Endothelial cell of umbilical vein (primary cell): Measurements from ENCODE around the gene SUPT3H.

Experiments
- CTCF ChIP-seq, 2 donors: IDR thresholded peaks; 1 replicate in 1 of 2; 2 replicates in 1 of 2; pipeline ENCODE4 v1.5.1; 2011; ENCODE audit warnings: low read length in 2 of 2, mild to moderate bottlenecking in 2 of 2, moderate library complexity in 2 of 2, control low read depth in 1 of 2, inconsistent platforms in 1 of 2, low read depth in 1 of 2; ENCODE audit not compliant: insufficient read depth in 1 of 2; ENCODE audit errors: extremely low read depth in 1 of 2
- EZH2 ChIP-seq: IDR thresholded peaks from 2 replicates; pipeline ENCODE4 v1.6.1; 2012; ENCODE audit warnings: borderline replicate concordance, low read depth, mild to moderate bottlenecking, moderate library complexity, low read length, inconsistent platforms; ENCODE audit not compliant: severe bottlenecking
- POLR2A ChIP-seq: IDR thresholded peaks from 2 replicates; pipeline ENCODE4 v1.6.1; 2012; ENCODE audit warnings: low read depth, mild to moderate bottlenecking, control low read depth, low read length

GRCh38 chr6:45148278-45148677 lies 229.5 kb downstream of the SUPT3H start:
- TF ChIP-seq CTCF (IDR thresholded peaks at IDR 0.05; ENCODE audit: extremely low read depth in 1 of 2, insufficient read depth in 1 of 2, low read depth in 1 of 2, low read length in 2 of 2) (no peak), POLR2A (no peak), EZH2 (no peak)
